ENCODE results near the gene OGDH. TPM values are rescaled to one million over a fixed set of nuclear protein-coding genes. Genes with fewer than 3 reads are reported as not detected.
A peak's percentile ranks its signal among the peaks of the same experiment; 100 is the strongest.
"Not testable (repeated sequence)": the region's sequence is repeated elsewhere in the genome, so short reads cannot be mapped to it uniquely, and the experiment has no call there.

Gene OGDH
- total RNA-seq, 1 experiment from 2014 or later = 63.3 TPM

DNA sequence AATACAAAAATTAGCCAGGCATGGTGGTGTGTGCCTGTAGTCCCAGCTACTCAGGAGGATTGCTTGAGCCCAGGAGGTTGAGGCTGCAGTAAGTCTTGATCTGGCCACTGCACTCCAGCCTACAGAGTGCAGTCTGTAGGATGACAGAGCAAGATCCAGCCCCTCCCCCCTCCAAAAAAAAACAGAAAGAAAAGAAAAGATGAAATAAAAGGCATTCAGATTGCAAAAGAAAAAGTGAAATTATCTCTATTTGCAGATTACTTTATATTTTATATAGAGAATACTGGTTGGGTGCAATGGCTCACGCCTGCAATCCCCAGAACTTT, 121.5 kb downstream of the OGDH start:
- DNase-seq (ENCODE audit: extremely low read depth, low read depth) = no peak

DNA sequence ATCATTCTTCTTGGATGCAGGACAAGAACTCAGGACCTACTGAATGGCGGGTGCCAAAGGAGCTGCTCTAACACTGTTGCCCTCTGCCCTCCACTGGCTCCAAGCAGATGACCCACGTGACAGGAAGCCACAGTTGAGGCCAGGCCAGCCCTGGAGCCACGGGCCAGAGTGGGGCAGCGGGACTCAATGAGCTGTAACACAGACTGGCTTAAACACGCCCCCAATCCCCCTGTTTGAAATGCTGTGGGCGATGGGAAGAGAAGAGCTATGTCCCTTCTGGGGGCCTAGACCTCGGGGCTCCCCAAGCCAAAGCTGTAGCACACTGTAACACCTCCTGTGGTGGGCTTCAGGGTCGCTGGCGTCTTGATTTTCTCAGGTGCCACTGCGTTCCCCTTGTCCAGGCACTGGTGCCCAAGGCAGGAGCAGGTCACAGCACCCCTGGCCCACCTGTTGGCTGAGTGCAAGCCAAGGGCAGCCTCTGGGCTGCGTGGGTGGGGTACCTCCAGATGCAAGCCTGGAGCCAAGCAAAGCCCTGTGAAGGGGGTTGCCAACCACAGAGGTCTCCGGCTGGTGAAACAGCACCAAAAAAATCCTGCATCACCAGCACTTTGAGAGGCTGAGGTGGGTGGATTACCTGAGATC, 123.6 kb downstream of the OGDH start:
- DNase-seq (ENCODE audit: extremely low read depth, low read depth) = no peak

DNA sequence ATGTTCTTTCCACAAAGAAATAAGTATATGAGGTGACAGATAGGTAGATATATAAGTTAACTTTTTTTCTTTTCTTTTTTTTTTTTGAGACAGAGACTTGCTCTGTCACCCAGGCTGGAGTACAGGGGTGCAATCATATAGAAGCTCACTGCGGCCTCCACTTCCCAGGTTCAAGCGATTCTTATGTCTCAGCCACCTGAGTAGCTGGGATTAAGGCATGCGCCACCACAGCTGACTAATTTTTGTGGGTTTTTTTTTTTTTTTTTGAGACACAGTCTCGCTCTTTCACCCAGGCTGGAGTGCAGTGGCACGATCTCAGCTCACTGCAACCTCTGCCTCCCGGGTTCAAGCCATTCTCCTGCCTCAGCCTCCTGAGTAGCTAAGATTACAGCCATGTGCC, 126.5 kb downstream of the OGDH start:
- not testable (repeated sequence) for DNase-seq (ENCODE audit: extremely low read depth, low read depth)

DNA sequence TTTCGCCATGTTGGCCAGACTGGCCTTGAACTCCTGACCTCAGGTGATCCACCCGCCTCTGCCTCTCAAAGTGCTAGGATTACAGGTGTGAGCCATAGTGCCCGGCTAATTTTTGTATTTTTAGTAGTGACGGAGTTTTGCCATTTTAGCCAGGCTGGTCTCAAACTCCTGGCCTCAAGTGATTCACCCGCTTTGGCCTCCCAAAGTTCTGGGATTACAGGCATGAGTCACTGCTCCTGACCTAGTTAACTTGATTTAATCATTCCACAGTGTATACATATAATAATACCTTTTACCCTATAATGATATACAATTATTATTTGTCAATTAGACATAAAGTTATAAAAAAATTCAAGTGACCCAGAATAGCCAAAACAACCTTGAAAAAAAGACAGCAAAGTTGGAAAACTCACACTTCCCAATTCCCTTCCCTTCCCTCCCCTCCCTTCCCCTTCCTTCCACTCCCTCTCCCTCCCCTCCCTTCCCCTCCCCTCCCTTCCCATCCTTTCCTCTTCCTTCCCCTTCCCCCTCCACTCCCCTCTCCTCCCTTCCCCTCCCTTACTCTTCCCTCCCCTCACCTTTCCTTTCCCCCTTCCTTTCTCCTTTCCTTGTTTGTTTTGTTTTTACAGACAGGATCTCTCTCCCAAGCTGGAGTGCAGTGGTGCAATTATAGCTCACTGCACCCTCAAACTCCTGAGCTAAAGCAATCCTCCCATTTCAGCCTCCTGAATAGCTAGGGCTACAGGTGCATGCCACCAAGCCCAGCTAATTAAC, 127.5 kb downstream of the OGDH start:
- DNase-seq (ENCODE audit: extremely low read depth, low read depth) = peak; percentile 62

DNA sequence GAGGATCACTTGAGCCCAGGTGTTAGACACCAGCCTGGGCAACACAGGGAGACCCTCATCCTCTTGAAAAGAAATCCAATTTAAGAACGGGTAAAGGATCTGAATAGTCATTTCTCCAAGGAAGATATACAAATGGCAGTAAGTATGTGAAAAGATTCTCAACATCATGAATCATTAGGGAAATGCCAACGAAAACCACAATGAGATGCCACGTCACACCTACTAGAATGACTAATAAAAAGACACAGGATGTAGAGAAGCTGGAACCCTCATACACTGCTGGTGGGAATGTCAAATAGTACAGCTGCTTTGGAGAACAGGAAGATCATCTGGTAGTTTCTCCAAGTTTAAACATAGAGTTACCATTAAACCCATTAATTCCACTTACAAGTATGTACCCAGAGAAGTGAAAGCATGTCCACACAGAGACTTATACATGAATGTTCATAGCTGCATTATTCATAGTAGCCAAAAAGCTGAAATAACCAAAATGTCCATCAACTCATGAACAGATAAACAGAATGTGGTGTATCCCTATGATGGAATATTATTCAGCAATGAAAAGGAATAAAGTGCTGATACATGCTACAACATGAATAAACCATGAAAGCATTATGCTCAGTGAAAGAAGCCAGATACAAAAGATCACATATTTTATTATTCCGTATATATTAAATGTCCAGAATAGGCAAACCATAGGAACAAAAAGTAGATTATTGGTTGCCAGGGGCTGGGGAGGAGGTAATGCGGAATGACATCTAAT, 129.2 kb downstream of the OGDH start:
- DNase-seq (ENCODE audit: extremely low read depth, low read depth) = peak; percentile 96

DNA sequence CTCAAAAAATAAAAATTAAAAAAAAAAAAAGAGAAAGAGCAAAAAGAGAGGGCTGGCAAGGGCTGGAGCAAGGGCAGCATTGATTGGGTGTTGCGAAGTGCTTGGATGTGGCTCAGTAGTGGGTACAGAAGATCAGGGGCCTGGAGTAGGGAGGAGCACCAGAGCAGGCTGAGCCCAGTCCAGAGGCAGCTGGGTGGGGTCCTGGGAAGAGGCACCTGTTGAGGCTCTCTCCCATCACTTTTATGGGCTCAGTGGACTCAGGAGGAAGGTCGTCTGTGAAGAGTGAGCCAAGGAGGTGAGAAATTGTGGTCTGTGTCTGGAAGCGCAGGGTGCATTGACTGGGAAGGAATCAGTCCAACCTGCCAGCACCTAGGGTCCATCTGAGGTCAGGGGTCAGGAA, 130.5 kb downstream of the OGDH start:
- DNase-seq (ENCODE audit: extremely low read depth, low read depth) = no peak

DNA sequence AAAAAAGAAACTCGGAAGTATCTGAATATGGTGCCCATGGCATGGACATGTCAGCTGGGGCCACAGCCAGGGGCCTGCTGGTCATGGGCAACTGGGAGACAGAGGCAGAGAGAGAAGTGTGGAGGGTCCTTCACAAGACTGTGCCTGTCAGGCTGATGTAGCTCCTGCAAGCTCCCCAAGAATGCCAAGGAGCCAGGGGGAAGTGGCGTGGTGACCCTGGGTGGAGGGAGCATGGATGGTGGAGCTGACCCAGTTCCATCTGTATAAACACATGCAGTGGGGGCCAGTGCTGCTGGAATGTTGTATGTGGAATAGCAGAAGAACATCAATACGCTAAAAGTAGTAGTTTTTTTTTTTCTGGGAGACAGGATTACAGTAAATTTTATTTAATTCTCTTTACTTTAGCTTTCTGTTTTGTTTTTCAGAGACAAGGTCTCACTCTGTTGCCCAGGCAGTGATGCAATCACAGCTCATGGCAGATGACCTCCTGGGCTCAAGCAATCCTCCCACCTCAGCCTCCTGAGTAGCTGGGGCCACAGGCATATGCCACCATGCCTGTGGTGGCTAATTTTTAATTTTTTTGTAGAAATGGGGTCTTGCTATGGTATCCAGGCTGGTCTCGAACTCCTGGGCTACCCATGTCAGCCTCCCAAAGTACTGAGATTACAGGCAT, 131.8 kb downstream of the OGDH start:
- DNase-seq (ENCODE audit: extremely low read depth, low read depth) = no peak

DNA sequence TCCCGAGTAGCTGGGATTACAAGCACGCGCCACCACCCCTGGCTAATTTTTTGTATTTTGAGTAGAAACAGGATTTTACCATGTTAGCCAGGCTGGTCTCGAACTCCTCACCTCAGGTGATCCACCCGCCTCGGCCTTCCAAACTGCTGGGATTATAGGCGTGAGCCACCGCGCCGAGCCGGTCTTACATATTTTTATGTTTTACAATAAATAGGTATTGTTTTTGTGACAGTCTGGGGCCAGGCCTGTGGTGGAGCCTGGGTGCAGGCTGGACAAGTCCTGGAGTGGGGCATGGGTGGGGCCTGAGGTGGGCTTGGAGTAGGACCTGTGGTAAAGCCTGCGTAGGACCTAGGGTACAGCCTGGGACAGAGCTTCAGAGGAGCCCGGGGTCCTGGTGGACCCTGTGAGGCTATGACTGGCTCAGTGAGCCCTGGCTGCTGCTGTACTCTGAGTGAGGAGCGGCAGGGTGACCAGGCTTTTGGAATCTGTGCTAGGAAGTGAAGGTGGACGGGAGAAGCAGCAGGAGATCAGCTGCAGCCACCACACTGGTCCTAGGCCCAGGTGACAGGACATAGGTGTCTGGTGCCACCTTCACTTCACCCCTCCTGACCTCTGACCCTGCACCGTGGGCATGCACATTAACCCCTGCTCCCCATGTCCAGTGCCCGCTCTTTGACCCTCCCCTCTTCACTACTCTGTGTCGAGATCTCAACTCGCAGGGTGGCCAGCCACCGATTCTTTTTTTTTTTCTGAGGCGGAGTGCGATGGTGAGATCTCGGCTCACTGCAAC, 132.6 kb downstream of the OGDH start:
- no peak for DNase-seq (ENCODE audit: extremely low read depth, low read depth)

DNA sequence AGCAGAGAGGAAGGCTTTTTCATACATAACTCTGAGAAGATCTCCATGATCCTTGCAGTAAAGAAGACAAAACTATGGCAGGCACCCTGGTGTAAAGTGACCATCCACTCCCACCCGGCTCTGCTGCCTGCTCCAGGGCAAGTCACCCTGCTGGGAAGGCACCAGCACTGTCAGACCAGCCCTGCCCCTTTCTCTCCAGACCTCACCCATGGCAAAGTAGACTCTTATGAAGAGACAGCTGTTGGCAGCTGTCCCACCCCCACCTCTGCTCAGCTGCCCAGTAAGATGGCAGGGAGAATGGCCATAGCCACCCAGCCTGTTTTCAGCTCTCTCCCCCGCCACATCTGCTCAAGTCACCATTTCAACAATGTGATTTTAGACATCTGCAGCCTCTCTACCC, 133.6 kb downstream of the OGDH start:
- no peak for DNase-seq (ENCODE audit: extremely low read depth, low read depth)

DNA sequence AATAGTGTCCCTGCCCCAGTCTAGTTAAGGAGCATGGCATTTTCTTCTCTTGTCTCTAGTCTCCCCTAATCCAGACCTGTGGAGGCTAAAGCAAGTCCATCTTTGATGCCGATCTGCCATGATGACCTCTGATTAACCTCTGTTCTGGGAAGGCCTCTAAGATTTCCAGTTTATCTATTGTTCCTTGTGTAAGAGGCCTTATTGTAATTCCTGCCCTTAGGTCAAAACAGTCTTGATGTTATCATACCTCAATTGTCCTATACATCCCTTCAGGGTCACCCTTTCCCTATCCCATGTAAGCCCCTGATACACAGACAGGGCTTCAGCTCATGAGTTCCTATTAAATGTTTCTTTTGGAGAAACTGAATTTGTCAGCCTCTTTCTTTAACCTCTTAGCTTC, 137.3 kb downstream of the OGDH start:
- no peak for DNase-seq (ENCODE audit: extremely low read depth, low read depth)

DNA sequence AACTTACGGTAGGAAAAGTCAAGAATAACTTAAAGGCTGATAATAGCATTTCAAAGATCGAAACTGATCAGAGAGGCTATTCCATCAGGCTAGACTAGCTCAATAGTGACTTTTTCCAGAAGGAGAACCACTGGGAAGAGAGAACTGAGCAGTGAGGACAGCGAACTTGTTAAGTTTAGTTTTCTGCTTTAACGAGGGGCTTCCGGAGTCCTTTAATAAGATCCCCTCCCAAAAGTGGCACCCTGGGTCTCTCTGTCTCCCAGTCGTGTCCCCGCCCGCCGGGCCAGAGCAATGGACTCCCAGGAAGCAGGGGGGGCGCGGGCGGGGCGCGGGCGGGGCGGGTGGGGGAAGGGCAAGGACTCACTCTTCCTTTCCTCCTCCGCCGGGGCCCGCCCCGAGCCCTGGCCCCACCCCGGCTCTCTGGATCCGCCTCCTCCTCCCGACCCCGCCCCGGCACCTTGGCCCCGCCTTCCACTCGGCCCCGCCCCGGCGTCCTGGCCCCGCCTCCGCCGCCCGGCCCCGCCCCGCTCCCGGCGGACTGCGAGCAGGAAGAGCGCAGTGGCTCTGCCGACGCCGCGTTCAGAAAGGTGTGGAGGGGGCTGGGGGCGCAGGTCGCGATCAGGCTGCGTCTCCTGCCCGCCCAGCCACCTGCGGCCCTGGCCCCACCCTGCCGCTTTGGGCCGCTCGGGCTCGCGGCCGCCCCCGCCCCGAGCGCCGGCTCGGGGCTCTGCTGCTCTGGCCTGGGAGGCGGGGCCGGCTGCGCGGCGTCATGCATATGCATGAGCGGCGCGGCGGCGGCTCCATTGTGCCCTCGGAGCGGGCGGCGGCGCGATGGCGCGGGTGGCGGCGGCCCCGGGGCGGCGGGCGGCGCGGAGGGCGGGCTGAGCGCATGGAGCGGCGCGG, 141.9 kb downstream of the OGDH start, which contains the start of gene ZMIZ2:
Gene ZMIZ2 (plus strand): TSS at position 803 of the 903 bp plus-strand sequence. CDS start 7,403 bp downstream, outside the sequence.
- DNase-seq (ENCODE audit: extremely low read depth, low read depth) = peak; percentile 89

DNA sequence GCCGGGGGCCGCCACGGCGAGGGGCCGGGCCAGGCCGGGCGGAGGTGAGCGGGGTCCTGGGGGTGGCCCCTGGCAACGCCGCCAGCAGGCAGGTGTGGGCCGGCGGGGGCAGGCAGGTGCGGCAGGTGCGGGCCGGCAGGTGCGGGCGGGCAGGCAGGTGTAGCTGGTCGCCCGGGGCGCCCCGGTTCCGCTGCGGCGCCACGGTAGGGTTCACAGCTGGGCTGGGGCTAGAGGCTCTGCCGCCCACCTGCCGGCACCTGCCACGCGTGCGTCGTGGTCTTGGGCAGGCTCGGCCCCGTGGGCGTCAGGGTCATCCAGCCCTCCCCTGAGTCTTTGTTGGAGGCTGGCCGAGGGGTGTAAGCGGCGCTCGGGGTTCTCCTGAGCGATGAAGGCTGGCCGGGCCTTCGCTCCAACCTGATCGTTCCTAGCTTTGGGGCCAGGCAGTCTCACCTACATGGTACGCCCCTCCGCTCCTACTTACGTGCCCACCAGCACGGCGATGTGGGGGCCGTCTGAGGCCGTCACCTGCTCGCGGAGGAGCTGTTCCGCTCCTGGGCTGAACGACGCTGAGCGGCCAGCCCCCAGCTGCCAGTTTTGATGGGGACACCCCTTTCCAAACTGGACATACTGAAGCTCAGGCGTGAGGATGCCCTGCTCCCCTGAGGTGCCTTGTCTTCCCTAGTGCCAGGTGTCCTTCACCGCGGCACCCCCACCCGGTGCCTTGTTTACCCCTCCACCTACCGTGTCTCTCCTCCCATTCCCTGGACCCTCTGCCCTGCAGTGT, 142.7 kb downstream of the OGDH start:
- no peak for DNase-seq (ENCODE audit: extremely low read depth, low read depth)

DNA sequence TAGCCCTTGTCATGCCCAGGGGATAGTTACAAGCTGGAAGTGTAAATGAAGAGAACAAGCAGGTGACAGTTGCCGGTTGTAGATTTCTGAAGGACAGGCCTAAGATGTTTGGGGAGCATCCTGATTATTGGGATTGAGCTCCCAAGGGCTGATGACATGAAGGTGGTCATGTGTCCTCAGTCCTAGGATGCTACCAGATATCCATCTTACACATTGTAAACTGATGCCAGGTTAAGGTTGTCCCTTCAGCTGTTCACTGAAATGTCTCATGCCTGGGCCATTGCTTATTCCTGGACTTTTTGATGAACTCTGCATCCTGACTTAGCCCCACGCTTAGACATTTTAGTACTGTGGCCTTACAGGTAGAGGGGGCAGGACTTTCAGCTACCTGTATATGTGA, 143.6 kb downstream of the OGDH start:
- no peak for DNase-seq (ENCODE audit: extremely low read depth, low read depth)

DNA sequence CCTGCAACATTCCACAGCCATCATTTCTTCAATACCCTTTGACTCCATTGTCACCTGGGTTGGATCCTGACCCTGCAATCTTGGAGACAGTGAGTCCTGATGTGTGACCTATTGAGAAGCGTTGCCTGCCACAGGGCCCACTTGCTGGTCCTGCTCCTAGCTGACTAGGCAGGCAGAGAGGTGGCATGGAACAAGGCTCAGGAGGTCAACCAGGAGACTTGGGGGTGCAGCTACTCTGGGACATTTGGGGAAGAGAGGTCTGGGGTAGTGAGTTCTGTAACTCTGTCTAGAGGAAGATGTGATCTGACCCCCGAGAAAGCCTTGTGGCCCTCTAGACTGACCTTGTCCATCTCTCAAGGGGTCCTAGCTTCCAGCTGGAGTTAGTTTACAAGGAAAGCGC, 144.0 kb downstream of the OGDH start:
- no peak for DNase-seq (ENCODE audit: extremely low read depth, low read depth)

DNA sequence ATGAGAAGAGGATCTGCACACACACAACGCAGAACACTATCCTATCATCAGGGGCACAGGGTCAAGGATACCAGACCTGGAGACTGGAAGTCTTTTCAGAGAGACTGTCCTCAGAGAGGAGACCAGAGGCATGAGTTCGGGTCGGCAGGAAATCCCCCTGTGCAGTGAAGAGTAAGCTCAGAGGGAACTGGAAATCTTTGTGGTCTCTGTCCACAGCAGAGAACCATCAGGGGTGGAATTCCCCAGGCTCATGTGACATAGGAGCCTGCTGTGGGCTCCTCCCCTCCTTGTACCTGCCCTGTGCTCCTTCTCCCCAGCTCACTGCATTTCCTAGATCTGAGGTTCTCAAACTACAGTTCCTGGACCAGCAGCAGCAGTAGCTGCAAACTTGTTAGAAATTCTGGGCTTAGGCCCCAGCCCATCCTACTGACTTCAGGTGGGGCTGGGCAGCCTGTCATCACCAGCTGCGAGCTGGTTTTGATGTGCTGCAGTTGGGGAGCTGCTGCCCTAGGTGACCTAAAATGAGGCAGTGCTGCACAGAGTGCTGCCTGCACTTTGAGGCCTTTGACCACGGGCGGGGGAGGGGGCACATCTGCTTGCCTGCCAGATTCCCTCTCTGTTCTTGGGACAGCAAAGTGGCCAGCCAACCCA, 144.6 kb downstream of the OGDH start:
- no peak for DNase-seq (ENCODE audit: extremely low read depth, low read depth)

DNA sequence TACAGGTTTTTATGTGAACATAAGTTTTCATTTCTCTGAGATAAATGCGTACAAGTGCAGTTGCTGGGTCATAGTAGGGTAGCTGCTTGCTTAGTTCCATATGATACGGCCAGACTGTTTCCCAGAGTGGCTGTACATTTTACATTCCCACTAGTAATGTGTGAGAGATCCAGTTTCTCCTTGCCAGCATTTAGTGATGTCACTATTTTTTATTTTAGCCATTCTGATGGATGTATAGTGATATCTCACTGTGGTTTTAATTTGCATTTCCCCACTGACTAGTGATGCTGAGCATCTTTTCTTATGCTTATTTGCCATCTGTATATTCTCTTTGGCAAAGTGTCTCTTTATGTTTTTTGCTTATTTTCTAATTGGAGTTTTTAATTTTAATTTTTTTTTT, 146.4 kb downstream of the OGDH start:
- no peak for DNase-seq (ENCODE audit: extremely low read depth, low read depth)

DNA sequence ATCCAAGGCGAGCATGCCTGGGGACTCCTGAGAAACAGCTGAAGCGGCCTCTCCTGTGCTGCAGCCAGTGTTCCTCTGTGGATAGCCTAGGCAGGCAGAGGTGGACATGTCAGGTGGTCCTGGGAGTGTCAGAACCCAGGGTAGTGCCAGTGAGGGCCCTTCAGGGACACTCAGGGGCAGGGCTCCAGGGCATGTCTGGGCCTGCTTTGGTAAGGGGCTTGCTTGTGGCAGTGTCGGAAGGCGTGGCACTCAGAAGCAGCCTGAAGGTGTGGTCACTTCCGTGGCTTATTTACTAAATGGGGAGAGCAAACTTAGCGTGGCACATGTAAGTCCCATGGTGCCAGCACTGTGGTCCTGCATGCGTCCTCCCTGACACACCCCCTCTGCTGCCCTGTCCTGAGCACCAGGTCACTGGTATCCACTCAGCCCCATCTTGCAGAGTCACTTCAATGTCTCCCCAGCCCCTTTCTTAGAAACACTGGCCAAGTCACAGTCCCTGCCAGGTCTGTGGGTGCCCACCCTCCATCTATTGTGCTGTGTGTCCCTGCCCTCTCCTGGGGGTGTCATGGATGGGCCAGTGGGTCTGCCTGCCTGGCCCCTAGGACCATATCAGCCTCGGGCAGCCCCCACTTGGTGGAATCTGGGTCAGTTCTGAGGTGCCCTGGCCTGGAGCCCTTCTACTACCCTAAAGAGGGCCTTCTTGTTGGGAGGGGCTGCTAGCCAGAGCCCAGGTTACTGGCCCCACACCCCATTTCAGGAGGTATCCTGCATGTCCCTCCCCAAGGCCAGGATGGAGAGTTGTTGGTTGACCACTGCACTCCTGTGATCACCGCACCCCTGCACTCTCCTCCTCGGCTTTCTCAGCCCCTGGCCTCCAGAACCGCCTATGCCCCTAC, 148.6 kb downstream of the OGDH start:
- no peak for DNase-seq (ENCODE audit: extremely low read depth, low read depth)

Measured in NCI-H460 (cell line).